ENCODE data around the gene NFIA.

Gene NFIA

DNA sequence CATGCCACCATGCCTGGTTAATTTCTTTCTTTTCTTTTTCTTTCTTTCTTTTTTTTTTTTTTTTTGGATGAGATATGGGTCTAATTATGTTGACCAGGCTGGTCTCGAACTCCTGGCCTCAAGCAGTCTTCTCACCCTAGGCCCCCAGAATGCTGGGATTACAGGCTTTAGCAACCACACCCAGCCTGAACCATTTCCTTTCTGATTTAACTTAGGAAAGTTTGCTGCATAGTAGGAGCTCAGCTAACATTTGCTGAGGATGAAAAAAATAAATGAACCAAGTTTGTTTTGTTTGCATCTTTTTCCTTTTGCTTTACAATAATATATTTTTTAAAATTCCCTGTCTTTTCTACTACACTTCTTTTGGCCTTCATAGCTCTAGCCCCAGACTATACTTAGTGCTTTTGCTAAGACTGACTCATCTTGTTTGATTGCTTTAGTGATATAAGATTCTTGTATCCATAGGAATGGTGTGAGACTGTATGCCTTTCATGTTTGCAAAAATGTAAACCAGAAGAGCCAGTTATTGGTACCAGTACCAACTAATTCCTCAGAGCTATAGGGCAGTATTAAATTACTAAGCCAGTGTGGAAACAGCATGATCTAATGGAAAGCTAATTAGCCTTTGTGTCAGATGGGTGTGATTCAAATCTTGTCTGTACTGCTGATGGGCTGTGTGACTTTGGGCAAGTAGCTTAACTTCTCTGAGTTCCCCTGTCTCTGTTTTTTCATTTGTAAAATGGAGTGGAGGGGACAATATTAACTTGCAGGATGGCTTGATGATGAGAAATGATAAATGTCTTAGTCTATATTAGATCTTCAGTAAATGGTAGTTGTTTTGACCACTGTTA is 66.9 kb downstream of the NFIA start:
- no peak for DNase-seq (ENCODE audit: low read depth in 1 of 2, low spot score in 1 of 2)

DNA sequence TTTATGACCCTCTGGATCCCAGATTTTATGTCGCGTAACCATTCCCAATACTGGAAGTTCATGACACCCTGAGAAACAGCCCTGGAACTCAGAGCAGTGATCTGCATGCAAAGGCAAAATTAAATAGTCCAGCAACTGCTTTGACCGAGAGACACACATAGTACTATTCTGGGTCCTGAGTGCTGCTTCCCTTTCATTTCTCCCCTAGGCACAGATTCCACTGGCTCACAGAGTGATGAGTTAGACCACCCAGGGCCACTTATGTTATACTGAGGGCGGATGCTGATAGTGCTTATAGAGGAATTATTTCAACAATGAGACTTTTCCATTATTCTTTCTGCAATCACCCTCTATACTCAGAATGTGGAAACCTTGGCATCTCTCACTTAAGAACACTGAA is 69.2 kb downstream of the NFIA start:
- DNase-seq (ENCODE audit: low read depth in 1 of 2, low spot score in 1 of 2) = no peak

DNA sequence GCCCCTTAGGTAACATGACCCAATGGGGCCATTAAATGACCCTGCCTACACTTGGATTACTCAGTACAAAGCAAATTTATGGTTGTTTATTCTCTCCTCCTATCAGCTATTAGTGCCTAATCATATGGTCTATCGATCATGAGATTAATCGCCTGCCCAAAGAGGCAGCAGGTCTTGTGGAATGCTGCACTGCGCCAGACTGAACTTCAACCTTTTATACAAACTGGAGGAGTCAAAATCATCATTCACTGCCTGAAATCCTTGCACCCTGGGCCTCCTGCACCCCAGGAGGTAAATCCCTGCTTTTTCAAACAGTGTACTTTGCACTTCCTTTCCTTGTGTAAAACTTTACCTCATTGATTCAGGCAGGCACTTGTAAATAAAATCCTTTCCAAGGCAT is 69.7 kb downstream of the NFIA start:
- no peak for DNase-seq (ENCODE audit: low read depth in 1 of 2, low spot score in 1 of 2)

DNA sequence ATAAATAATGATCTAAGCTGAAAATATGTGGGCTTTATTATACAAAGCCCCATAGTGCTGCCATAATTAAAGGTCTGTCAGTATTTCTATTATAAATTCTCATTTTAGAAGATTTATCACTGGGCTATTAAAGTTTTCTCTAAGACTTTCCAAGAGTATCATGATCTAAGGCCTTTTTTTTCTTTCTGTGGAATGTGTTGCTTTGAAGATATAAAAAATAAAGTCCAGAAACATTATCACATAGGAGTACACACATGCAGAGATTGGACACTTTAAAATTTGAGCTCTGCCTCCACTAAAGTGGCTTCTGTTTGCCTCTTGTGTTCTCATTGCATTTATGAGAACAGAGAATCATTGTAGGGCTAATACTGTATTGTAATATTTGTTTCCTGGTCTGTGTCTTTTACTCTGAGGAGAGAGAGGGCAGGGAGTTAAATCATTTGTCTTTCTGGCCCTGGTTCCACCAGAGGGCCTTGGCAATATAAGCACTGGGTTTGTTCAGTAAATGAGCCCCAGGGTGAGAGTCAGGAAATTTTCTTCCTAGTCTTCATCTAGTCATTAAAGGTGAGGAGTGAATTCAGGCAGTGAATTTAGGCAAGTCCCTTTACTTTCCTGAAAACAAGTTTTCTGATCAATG is 70.2 kb downstream of the NFIA start:
- DNase-seq (ENCODE audit: low read depth in 1 of 2, low spot score in 1 of 2) = no peak

DNA sequence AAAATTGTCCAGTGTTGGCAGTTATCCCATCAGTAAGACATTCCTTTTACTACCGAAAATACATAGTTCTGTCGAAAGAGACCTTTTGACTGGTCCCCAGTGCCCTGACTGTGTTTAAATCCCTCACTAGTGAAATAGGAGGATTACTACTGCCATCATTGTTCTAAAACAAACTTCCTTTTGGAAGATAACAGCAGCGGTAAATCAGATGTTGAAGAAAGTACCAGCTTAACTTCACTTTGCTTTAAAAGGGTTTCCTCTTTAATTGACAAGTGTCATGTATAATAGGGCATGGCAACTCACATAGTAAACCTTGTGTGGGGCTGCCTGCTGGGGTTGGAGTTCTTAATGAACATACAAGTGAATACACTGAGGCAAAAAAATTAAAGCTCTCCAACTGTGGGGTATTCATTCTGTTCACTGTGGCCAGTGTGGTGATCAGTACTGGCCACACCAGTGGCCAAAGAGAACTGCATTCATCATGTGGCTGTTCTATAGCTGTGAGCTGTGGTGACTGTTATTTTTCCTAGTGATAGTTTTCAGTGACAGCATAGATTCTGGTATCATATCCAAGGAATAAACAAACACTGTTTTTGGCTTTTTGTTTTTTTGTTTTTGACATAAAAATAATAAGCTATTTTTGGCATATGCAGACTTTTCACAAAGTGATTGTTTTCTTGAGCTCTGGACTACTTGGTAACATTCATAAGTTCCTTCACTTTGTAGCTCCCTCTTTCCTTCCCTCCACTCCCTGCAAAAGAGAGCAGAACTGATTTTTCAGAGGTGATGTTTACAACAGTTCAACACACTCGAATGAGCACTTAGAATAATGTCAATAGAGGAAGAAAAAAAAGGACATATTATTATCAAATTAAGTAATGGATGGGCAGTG is 74.5 kb downstream of the NFIA start:
- no peak for DNase-seq (ENCODE audit: low read depth in 1 of 2, low spot score in 1 of 2)

DNA sequence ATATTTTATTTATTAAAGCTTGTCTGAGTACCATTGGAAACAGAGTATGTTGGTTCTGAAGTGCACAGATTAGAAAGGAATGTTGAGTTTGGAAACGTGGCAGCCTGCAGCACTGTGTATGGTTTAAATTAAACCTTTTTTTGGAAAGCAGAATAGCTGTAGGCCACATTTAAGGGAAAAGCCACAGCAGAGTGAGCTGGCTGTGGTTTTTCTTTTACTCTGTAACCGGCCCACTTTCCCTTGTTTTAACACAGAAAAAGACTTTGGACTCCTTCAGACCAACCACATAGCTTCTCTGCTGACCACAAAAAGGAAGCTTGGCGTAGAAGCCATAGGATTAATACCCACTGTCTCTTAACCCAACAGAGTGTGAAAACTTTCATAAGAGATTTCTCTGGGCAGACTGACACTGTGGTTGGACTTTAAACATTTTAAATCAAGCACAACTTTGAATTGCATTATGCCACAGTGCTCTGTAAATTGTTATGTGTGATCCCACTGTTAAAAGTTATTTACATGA is 75.2 kb downstream of the NFIA start:
- no peak for DNase-seq (ENCODE audit: low read depth in 1 of 2, low spot score in 1 of 2)

DNA sequence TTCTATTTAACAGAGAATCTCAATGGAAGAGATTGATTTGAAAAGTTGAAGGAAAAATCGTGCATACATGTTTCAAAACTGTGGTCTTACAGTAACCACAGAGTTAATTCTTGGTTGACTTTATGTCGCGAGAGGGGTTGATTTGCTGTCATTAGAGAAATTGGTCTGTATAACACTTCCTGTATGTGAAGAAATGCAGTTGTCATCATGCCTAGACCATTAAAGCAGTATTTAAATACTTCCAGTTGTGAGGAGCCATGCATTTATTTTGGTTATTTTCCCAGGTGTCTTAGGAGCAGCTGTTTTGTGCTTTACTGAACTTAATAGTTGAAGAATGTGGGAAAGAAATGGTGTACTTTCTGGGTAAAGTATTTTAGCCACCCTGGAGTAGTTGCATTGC is 76.2 kb downstream of the NFIA start:
- DNase-seq (ENCODE audit: low read depth in 1 of 2, low spot score in 1 of 2) = no peak

DNA sequence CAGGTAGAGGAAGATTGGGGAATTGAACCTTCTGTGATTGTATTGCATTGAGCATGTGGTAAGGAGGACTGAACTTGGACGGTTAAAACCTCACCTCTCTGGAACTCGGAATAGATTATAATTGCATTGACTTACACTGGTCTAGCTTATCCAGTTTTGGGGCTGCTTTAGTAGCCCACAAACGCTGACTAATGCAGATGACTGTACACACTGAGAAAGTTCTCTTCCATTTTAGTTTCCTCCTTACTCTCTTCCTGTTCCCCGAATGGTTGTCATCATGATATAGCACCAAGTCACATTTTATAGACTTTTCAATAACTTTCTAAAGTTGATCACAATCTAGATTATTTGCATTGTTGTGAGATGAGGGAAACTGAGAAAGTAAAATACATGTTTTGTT is 78.2 kb downstream of the NFIA start:
- DNase-seq (ENCODE audit: low read depth in 1 of 2, low spot score in 1 of 2) = no peak

DNA sequence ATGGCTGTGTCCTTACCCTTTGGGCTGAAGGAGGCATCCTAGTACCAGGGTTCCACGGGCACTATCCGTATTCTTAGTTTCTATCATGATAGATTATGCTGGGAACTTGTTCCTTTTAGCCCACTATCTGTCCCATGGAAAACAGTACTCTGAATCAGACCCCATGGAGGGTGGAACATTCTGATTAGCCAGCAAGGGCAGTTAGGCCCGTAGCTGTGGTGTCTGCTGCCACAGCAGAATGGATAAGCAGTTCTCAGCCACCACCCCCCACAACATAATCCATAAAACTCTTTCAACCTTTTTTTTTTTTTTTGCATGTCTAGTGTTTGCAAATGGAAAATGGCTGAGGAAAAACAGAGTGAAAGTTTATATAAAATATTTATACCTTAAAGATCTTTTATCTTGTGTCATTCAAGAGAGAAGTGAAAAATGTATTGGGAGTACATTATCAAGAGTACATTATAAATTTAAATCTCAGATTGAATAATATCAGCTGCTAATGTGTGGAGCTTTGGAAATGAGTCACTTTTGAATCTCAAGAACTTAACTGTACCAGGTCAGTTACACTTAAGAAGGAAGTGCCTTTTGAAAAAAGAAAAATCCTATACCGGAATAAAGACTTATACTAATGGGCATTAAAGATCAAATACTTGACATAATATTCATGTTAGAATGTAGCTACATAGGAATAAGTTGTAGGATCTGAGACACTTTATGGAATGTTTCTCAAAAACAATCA is 80.3 kb downstream of the NFIA start:
- no peak for DNase-seq (ENCODE audit: low read depth in 1 of 2, low spot score in 1 of 2)

DNA sequence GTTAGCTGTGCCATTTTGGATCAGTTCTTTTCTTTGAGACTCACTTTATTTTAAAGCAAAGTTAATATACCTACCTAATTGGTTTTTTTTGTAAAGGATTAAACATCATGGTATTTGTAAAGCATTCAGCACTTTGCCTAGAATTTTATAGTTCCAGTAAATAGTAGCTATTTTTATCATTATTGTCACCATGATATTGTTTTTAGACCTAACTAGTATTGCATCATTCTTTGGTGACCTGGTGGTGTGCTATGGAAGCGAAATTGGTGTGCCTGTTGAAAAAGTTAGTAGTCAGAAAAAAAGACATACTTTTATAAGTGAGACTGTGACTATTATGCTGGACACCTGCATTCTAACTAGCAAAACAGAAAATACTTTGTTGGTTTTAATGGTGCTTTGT is 81.0 kb downstream of the NFIA start:
- no peak for DNase-seq (ENCODE audit: low read depth in 1 of 2, low spot score in 1 of 2)

DNA sequence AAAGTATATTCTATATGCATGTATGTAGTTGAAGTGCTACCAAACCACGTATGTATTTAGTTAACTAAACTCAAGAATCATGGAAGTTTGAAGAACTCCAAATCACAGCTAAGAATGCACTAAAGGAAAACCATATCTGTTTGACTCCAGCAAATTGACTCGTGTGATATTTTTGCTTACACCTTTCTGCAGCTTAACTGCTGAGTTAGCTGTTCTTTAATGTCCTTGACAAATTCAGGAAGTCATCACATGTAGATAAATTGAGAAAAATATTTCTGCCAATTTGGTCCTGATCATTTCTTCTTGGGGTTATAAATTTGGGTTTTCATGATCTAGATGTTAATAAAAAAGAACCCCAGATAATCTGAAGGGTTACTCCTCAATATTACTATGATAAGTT is 83.0 kb downstream of the NFIA start:
- no peak for DNase-seq (ENCODE audit: low read depth in 1 of 2, low spot score in 1 of 2)

DNA sequence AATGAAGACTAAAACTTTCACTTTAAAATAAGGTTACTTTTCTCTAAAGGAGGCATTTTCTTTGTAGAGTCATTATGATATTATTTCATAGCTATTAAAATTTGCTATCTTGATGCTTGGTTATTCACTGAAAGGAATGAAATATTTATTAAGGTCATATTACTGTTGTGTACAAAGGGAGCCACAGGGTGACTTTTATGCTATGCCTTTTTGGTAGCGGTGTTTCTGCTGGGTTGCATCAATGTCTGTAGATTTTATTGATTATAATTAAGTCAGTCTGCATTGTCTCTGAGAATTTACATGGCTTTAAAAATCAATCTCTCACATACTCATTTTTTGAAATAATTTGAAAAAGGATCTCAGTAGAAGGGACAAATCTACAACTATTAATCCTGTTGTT is 84.9 kb downstream of the NFIA start:
- no peak for DNase-seq (ENCODE audit: low read depth in 1 of 2, low spot score in 1 of 2)

DNA sequence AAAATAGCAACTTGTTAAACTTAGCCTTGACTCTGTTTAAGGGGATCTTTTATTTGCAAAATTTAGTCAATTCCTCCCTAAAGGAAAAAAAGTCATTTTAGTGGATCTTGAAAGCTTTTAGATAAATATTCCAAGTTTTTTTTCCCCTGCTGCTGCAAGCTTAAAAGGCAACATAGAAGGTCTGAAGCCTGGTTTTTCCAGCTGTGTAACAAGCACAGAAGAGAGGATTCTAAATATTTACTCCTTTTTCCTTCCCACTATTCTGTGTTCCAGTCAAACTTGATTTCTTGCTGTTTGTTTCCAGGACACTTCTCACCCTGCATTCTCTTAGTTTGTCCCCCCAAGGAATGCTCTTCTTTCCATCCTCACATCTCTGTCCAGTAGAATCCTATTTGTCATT is 86.7 kb downstream of the NFIA start:
- DNase-seq (ENCODE audit: low read depth in 1 of 2, low spot score in 1 of 2) = no peak

DNA sequence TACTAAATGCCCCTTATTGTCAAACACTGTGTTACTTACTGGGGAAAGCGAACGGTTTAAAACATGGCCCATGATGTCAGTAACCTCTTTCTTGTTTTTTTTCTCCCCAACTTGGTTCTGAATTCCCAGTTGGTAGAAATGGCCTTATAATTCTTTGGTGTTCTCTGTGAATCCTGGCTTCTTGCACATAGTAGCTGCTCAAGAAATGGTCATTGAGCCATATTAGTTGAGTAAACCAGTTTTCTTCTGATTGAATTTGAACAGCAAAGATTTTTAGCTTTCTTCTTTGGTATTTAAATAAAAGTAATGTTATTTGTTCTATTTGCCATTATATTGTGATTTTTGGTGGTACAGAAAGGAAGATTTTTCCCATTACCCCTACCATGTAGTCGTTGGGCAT is 87.3 kb downstream of the NFIA start:
- no peak for DNase-seq (ENCODE audit: low read depth in 1 of 2, low spot score in 1 of 2)

DNA sequence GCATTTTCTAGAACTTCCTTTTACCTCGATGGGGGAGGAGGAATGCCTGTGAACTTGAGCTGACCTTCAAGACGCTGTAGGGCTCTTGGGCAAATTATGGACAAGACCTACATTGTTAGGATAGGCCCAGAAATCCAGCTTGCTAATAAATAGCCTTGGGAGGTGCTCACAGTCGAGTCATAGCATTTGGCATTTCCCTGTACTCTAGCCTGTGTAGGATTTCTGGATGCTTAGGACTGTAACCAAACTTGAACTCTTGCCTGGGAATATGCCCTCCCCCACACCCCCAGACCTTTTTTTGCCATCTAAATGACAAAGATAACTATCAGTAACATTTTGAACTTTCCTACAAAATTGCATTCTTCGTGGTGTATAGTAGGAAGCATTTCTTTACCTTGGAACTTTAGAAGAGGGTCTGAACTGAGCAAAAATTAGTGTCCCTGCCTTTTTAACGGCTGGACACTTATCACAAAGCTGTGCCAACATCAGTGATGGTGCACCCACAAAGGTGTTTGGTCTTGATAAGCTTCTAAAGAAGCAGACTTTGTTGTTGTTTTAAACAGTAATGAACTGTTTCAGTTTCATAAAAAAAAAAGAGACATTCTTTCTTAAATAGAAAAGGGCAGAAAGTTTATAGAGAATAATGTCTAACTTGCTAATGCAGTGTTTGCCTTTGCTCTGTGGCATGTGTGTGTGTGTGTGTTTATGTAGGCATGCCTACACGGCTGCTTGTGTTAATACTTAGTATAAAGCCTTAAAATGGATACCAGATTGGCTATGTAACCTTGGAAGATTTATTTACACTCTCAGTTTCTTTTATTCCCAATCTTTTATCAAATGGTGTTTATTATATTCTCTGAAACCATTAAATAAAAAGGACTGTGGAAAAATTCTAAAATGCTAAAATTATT is 88.2 kb downstream of the NFIA start:
- DNase-seq (ENCODE audit: low read depth in 1 of 2, low spot score in 1 of 2) = no peak

DNA sequence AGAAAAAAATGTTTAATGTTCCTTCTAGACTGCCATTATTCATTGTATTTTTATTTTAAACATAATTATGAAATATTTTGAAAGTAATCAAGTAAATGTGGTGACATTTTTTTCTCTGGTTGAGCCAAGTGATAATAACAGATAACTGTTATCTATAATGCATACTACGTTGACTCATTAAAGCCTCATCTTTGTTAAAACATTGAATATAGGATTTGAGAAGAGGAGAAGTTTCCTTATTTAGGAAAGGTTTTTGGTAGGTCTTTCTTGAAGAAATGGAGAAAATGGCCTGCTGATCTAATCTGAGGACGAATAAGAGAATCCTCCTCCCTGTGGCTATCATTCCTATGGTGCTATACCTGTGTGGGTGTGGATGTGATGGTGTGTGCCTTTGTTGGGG is 89.0 kb downstream of the NFIA start:
- DNase-seq (ENCODE audit: low read depth in 1 of 2, low spot score in 1 of 2) = no peak

DNA sequence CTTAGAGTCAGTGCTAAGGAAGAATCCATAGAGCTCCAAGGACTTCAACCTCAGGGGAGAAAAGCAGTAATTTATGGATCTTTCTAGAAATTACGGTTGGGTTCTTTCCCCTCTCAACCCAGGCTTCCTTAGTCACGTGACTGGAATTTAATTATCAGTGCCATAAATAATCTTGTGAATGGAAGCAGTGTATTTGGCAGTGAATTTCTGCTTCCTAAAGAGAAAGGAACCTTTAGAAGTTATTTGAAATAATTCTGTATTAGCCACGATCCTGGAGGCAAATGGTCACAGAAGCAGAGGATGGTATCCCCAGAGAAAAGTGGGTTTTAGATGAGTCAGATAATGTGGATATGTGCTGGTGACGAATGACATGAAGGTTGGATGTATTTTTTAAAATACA is 89.6 kb downstream of the NFIA start:
- DNase-seq (ENCODE audit: low read depth in 1 of 2, low spot score in 1 of 2) = no peak

DNA sequence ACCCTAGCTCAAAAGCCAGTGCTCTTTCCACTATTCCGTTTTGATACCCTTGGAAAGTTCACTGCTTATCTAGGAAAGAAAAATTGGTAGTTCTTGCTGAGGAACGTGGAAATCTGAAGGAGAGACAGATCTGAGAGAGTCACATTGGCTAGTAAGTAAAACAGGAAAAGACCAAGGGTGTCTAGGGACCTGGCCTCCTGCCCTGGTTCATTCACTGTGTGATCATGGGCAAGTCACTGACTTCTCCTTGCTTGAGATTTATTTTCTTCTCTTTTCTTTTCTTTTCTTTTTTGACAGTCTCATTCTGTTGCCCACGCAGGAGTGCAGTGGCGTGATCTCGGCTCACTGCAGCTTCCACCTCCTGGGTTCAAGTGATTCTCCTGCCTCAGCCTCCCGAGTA is 90.8 kb downstream of the NFIA start:
- no peak for DNase-seq (ENCODE audit: low read depth in 1 of 2, low spot score in 1 of 2)

DNA sequence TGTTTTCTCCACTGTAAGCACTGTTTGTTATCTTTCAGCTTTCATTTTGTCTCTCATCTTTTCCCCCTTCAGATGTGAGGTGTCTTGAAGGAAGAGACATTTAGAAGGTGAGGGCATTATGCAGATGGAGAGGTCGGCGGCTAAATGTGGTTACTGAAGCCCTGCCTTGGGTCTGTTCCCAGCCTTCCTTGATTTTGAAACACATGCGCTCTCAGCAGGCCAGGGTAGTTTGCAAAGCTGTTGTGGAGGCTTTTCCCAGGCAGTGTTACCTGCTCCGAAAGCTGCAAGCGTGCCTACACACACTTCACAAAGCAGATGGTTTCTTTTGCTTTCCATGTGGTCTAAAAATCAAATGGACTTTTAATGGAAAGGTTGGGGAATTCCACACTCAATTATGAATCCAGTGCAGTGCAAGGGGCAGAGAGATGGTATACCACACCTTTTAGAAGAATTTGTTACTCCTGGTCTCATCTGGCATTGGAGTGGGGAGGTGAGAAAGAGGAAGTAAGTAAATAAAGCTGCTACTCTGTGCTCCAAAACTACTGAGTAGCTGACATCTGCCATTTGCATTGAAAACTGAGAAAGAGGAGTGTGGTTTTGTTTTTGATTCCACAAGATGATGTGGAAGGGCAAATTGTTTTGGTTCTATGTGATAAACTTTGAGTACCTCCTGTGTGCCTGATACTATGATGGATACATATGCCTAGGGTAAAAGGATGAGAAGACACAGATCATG is 91.9 kb downstream of the NFIA start:
- DNase-seq (ENCODE audit: low read depth in 1 of 2, low spot score in 1 of 2) = no peak
